Choroid plexus epithelial cell (primary cell): ENCODE measurements around the gene TULP4.

Source experiments
- DNase-seq: peaks from one replicate; pipeline ENCODE4 v3.0.0-alpha.2; 2010; ENCODE audit warnings: low read depth
- H3K4me3 ChIP-seq: 2 replicates; pipeline ENCODE4 v1.5.1; 2011; ENCODE audit warnings: low read depth, mild to moderate bottlenecking, control low read depth, low read length, moderate library complexity
- CTCF ChIP-seq: conservative IDR thresholded peaks from 2 replicates; pipeline ENCODE4 v1.5.1; 2011; ENCODE audit warnings: low read depth, mild to moderate bottlenecking, control low read depth, inconsistent platforms, low read length, moderate library complexity

TULP4 gene

DNA sequence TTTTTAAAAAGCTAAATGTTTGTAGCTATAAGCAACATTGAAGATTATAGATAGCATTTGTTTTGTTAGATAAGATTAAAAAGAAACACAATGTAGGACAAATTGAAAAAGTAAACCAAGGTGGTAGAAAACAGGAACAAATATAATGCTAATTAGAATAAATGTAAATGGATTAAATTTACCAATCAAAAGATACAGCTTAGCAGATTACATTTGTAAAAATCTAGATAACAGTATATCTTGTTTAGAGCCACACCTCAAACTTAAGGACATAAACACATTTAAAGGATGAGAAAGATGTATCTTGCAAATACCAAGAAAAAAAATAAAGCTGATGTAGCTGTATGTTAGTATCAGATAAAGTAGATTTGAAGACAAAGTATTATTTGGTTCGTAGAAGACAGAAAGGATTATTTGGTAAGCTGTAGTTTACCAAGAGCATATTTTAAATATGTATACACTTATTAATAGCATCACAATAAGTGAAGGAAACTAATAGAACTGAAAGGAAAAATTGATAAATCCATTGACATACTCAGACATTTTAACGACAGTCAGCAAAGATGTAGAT lies 107.2 kb downstream of the TULP4 start:
- no peak for DNase-seq
- H3K4me3 ChIP-seq = no peak overlapping the region
- no peak for TF ChIP-seq CTCF

DNA sequence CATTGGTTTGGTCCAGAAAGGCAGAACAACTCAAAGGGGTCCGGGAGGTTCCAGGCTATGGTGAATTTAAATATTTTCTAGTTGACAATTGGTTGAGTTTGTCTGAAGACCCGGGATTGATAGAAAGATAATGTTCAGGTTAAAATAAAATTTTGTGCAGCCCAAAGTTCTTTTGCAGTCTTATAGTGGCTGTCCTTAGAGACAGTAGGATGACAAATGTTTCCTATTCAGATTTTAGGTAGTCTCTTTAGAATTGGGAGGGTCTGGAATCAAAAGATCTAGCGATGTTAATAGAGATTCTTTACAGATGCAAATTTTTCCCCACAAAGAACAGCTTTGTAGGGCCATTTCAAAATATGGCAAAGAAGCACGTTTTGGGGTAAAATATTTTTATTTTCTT lies 109.1 kb downstream of the TULP4 start:
- no peak for TF ChIP-seq CTCF
- H3K4me3 ChIP-seq = no peak overlapping the region
- no peak for DNase-seq

DNA sequence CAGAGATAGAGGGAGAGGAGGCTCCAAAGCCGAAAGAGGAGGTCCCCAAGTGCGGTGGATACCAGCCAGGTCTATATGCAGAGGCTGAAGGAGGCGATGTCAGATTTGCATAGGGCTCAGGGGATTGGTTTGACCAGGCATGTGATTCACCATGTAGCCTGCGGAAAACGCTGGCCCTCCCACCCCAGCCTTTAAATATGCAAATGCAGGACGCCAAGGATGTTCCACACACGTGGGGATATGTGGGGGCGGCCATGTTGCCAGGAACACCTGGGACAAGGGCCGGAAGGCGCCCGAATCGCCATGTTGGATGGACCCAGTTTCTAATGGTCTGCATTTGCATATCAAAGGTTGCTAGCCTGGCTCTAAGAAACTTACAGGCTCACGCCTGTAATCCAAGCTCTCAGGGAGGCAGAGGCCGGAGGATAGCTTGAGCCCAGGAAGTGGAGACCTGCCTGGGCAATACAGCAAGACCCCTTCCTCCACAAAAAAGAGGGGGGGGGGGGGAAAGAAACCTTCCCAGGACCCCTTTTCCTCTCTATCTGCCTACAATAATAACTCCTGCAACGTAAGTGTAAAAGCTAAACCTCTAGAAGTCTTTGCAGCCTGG lies 110.5 kb downstream of the TULP4 start:
- TF ChIP-seq CTCF = no peak
- H3K4me3 ChIP-seq = no peak overlapping the region
- no peak for DNase-seq

DNA sequence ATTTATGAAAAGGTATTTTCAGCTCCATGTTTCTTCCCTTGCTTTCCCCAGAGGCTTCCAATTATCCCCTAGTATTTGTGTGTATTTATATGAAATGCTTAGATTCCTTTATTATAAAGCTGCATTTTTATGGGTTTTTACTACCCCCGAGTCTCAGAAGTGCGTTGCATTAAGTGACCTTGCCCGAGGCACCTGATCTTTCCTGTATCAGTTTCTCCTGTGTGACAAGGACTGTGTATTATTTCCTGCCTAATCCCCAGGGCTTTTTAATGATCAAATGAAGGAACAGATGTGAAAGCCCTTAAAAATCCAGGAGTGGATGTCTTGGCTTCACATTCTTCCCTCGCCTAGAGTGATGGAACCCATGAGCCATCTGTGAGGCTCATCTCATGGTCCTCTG lies 118.8 kb downstream of the TULP4 start:
- DNase-seq = no peak
- no peak overlapping the region for H3K4me3 ChIP-seq
- TF ChIP-seq CTCF = no peak

GRCh38 chr6:158431560-158431959 lies 119.3 kb downstream of the TULP4 start:
- no peak for TF ChIP-seq CTCF
- no peak for DNase-seq

DNA sequence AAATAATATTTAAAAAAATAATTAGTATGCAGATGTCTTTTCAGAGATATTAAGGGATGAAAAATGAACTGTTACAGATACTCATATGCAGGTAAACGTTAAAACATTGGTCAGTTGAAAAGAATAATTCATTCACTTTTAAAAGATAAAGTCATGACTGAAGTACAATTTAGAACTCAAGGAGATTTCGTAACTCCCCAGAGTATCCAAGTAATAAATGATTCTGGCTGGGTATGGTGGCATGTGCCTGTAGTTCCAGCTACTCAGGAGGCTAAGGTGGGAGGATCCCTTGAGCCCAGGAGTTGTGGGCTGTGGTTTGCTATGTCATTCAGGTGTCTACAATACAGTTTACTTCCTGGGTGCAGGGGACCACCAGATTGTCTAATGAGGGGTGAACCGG lies 125.3 kb downstream of the TULP4 start:
- DNase-seq = peak; percentile 16
- H3K4me3 ChIP-seq = no peak overlapping the region
- no peak for TF ChIP-seq CTCF

More at GRCh38 chr6:158431560-158431959, 119.3 kb downstream of the TULP4 start:
- H3K4me3 ChIP-seq = no peak overlapping the region

- no peak overlapping the region for H3K4me3 ChIP-seq
- no peak for DNase-seq
- TF ChIP-seq CTCF = no peak
Measured at GRCh38 chr6:158438226-158438625, 126.0 kb downstream of the TULP4 start.
